H1 (cell line): ENCODE measurements around the gene GLB1L2. TPM values are rescaled to one million over a fixed set of nuclear protein-coding genes. Genes with fewer than 3 reads are reported as not detected.

ENCODE experiments used
- CTCF ChIA-PET: fragments of 300-600 bp; sonication (Branson Sonifier 250); formaldehyde crosslinking; loops from one replicate; lab custom pipeline; 2021; ENCODE audit not compliant: partially characterized antibody; lab: Charles Lee
- POLR2A ChIA-PET: fragments of 300-600 bp; sonication (Branson Sonifier 250); formaldehyde crosslinking; loops from one replicate; lab custom pipeline; 2021; ENCODE audit warnings: inconsistent platforms; ENCODE audit not compliant: partially characterized antibody; lab: Charles Lee
- DNase-seq, 2 experiments: peaks; one replicate each; pipeline versions ENCODE4 v3.0.0 to v3.0.0-alpha.2; 2010 to 2022; ENCODE audit warnings: low spot score in 2 of 2, low read depth in 1 of 2, mixed read lengths in 1 of 2
- FAIRE-seq: peaks from 2 replicates; lab custom pipeline; 2011; peaks lifted over from hg19 to GRCh38; lab: Jason Lieb, UNC
- H2AFZ ChIP-seq: 2 replicates; pipeline ENCODE4 v1.8.1; 2012; ENCODE audit warnings: low read length, inconsistent platforms
- H2AK5ac ChIP-seq: 2 replicates; pipeline ENCODE4 v1.6.1; 2013; ENCODE audit warnings: low read depth, low read length
- H2BK120ac ChIP-seq: replicated peaks from 2 replicates; pipeline ENCODE3; 2013; ENCODE audit warnings: low read depth, low read length, inconsistent platforms
- H2BK12ac ChIP-seq: 2 replicates; pipeline ENCODE4 v1.6.1; 2013; ENCODE audit warnings: low read depth, low read length
- H2BK15ac ChIP-seq: 2 replicates; pipeline ENCODE4 v1.6.1; 2013; ENCODE audit warnings: low read length
- H2BK20ac ChIP-seq: 2 replicates; pipeline ENCODE4 v1.6.1; 2013; ENCODE audit warnings: low read length
- H2BK5ac ChIP-seq: 2 replicates; pipeline ENCODE4 v1.6.1; 2013; ENCODE audit warnings: low read depth, low read length
- H3K14ac ChIP-seq: 2 replicates; pipeline ENCODE4 v1.6.1; 2013; ENCODE audit warnings: inconsistent platforms; ENCODE audit not compliant: insufficient read length
- H3K18ac ChIP-seq: 2 replicates; pipeline ENCODE4 v1.6.1; 2013; ENCODE audit warnings: low read length; ENCODE audit errors: extremely low read depth
- H3K23ac ChIP-seq: 2 replicates; pipeline ENCODE4 v1.6.1; 2013; ENCODE audit warnings: inconsistent platforms; ENCODE audit not compliant: insufficient read length
- H3K23me2 ChIP-seq: 2 replicates; pipeline ENCODE4 v1.6.1; 2013; ENCODE audit warnings: low read depth, low read length
- H3K27ac ChIP-seq: 2 replicates; pipeline ENCODE4 v1.6.1; 2011; ENCODE audit warnings: low read depth, low read length, inconsistent platforms
- H3K27me3 ChIP-seq, 4 experiments: replicated peaks in 1 of 4; 1 replicate in 1 of 4; 2 replicates in 3 of 4; pipeline versions ENCODE4 v1.6.1 to v1.8.1; 2011 to 2013; ENCODE audit warnings: low read length in 3 of 4, mild to moderate bottlenecking in 3 of 4, inconsistent platforms in 2 of 4, mixed read lengths in 2 of 4, moderate library complexity in 1 of 4; ENCODE audit not compliant: control insufficient read depth in 3 of 4, insufficient read depth in 3 of 4; ENCODE audit errors: extremely low read depth in 1 of 4
- H3K36me3 ChIP-seq, 4 experiments: 2 replicates each; pipeline versions ENCODE4 v1.6.1 to v1.8.1; 2011 to 2013; ENCODE audit warnings: mild to moderate bottlenecking in 4 of 4, low read length in 3 of 4, moderate library complexity in 2 of 4, control low read depth in 1 of 4, inconsistent platforms in 1 of 4; ENCODE audit not compliant: insufficient read depth in 4 of 4, control insufficient read depth in 2 of 4
- H3K4ac ChIP-seq: replicated peaks from 2 replicates; pipeline ENCODE3; 2013; ENCODE audit warnings: low read length, low read depth, mixed read lengths, inconsistent platforms; ENCODE audit not compliant: insufficient read length
- H3K4me1 ChIP-seq, 4 experiments: replicated peaks in 1 of 4; 1 replicate in 1 of 4; 2 replicates in 3 of 4; pipeline versions ENCODE4 v1.6.1 to v1.8.1; 2011 to 2013; ENCODE audit warnings: low read length in 3 of 4, inconsistent platforms in 2 of 4, mixed read lengths in 1 of 4; ENCODE audit not compliant: insufficient read depth in 4 of 4, control insufficient read depth in 3 of 4
- H3K4me2 ChIP-seq, 2 experiments: 2 replicates each; pipeline versions ENCODE4 v1.6.1 to v1.8.1; 2011 to 2013; ENCODE audit warnings: low read depth in 2 of 2, low read length in 2 of 2, control low read depth in 1 of 2, inconsistent platforms in 1 of 2, mild to moderate bottlenecking in 1 of 2; ENCODE audit not compliant: insufficient read depth in 1 of 2
- H3K4me3 ChIP-seq, 4 experiments: fragments of 200-600, 300-600 bp in 1 of 4; sonication (generic), shearing (Covaris generic), sonication (Bioruptor Twin) in 1 of 4; 2 replicates each; pipeline versions ENCODE4 v1.5.1 to v1.8.1; 2011 to 2016; ENCODE audit warnings: low read length in 4 of 4, low read depth in 3 of 4, control low read depth in 2 of 4, inconsistent platforms in 2 of 4, mild to moderate bottlenecking in 2 of 4, mixed read lengths in 1 of 4, moderate library complexity in 1 of 4; ENCODE audit not compliant: insufficient read depth in 2 of 4; ENCODE audit errors: extremely low read depth in 1 of 4
- H3K56ac ChIP-seq: replicated peaks from 2 replicates; pipeline ENCODE3; 2013; ENCODE audit warnings: low read depth, mild to moderate bottlenecking, mixed read lengths, low read length, inconsistent platforms; ENCODE audit not compliant: insufficient read length
- H3K79me1 ChIP-seq: 2 replicates; pipeline ENCODE4 v1.6.1; 2013; ENCODE audit warnings: low read depth, low read length, control low read depth
- H3K79me2 ChIP-seq, 2 experiments: 2 replicates each; pipeline versions ENCODE4 v1.6.1 to v1.8.1; 2012 to 2013; ENCODE audit warnings: low read length in 2 of 2, mild to moderate bottlenecking in 2 of 2, inconsistent platforms in 1 of 2; ENCODE audit not compliant: insufficient read depth in 2 of 2, control insufficient read depth in 1 of 2
- H3K9ac ChIP-seq, 4 experiments: replicated peaks in 1 of 4; 1 replicate in 1 of 4; 2 replicates in 3 of 4; pipeline versions ENCODE4 v1.6.1 to v1.8.1; 2011 to 2013; ENCODE audit warnings: low read depth in 3 of 4, low read length in 3 of 4, control low read depth in 2 of 4, mild to moderate bottlenecking in 2 of 4, moderate library complexity in 2 of 4, inconsistent platforms in 1 of 4; ENCODE audit errors: extremely low read depth in 1 of 4
- H3K9me3 ChIP-seq, 2 experiments: 2 replicates each; pipeline versions ENCODE4 v1.6.1 to v1.8.1; 2012 to 2013; ENCODE audit warnings: mild to moderate bottlenecking in 2 of 2, moderate library complexity in 2 of 2, control low read depth in 1 of 2, inconsistent platforms in 1 of 2, low read depth in 1 of 2, low read length in 1 of 2, mixed read lengths in 1 of 2; ENCODE audit not compliant: insufficient read depth in 2 of 2
- H4K20me1 ChIP-seq, 2 experiments: replicated peaks in 1 of 2; 2 replicates each; pipeline versions ENCODE3 to v1.8.1; 2011 to 2013; ENCODE audit warnings: inconsistent platforms in 2 of 2, low read length in 2 of 2, mild to moderate bottlenecking in 1 of 2; ENCODE audit not compliant: insufficient read depth in 2 of 2, control insufficient read depth in 1 of 2
- H4K5ac ChIP-seq: 2 replicates; pipeline ENCODE4 v1.6.1; 2013; ENCODE audit warnings: low read length, low read depth, mixed read lengths, inconsistent platforms; ENCODE audit not compliant: insufficient read length
- H4K8ac ChIP-seq: 2 replicates; pipeline ENCODE4 v1.8.0; 2013; ENCODE audit warnings: mild to moderate bottlenecking, moderate library complexity, low read length, inconsistent platforms; ENCODE audit not compliant: insufficient read depth; ENCODE audit errors: extremely low read depth
- H4K91ac ChIP-seq: replicated peaks from 2 replicates; pipeline ENCODE3; 2013; ENCODE audit warnings: low read length, mixed read lengths, inconsistent platforms; ENCODE audit not compliant: insufficient read length
- ASH2L ChIP-seq: fragments of 200-600, 300-600 bp; sonication (generic); IDR thresholded peaks from one replicate; pipeline ENCODE4 v1.7.1; 2017; ENCODE audit warnings: low read length
- ATF3 ChIP-seq: IDR thresholded peaks from 2 replicates; pipeline ENCODE4 v1.6.1; 2011; ENCODE audit warnings: low read depth, mild to moderate bottlenecking, low read length; ENCODE audit not compliant: insufficient read depth
- BCL11A ChIP-seq, 2 experiments: IDR thresholded peaks; one replicate each; pipeline ENCODE4 v1.6.1; 2011; ENCODE audit warnings: low read depth in 2 of 2, low read length in 2 of 2, mild to moderate bottlenecking in 2 of 2
- CHD2 ChIP-seq: IDR thresholded peaks from 2 replicates; pipeline ENCODE4 v1.6.1; 2012; ENCODE audit warnings: low read length, improper control_type of control experiment
- CREB1 ChIP-seq: IDR thresholded peaks from 2 replicates; pipeline ENCODE4 v1.6.1; 2012; ENCODE audit warnings: inconsistent platforms
- E2F6 ChIP-seq: IDR thresholded peaks from 2 replicates; pipeline ENCODE4 v1.6.1; 2012; ENCODE audit warnings: inconsistent platforms
- HDAC2 ChIP-seq, 2 experiments: fragments of 300-600 bp in 1 of 2; sonication (generic) in 1 of 2; IDR thresholded peaks; 2 replicates each; pipeline ENCODE4 v1.6.1; 2011 to 2012; ENCODE audit warnings: low read depth in 2 of 2, low read length in 2 of 2, mild to moderate bottlenecking in 2 of 2, moderate library complexity in 2 of 2, borderline replicate concordance in 1 of 2, inconsistent platforms in 1 of 2
- HDAC6 ChIP-seq: IDR thresholded peaks from one replicate; pipeline ENCODE4 v1.7.1; 2012; ENCODE audit warnings: low read depth, mild to moderate bottlenecking, inconsistent platforms, low read length, moderate library complexity
- MAFK ChIP-seq: IDR thresholded peaks from 2 replicates; pipeline ENCODE4 v1.6.1; 2012; ENCODE audit warnings: low read depth, mild to moderate bottlenecking, improper control_type of control experiment, low read length
- RAD21 ChIP-seq, 2 experiments: IDR thresholded peaks in 1 of 2; conservative IDR thresholded peaks in 1 of 2; 2 replicates each; pipeline ENCODE4 v1.6.1; 2011; ENCODE audit warnings: low read depth in 2 of 2, low read length in 2 of 2, improper control_type of control experiment in 1 of 2, inconsistent platforms in 1 of 2, mild to moderate bottlenecking in 1 of 2, moderate library complexity in 1 of 2
- SIRT6 ChIP-seq: IDR thresholded peaks from one replicate; pipeline ENCODE4 v1.7.1; 2012; ENCODE audit warnings: low read length, inconsistent platforms
- SP2 ChIP-seq: IDR thresholded peaks from 2 replicates; pipeline ENCODE4 v1.6.1; 2012; ENCODE audit warnings: mild to moderate bottlenecking, low read length, inconsistent platforms
- SRF ChIP-seq: IDR thresholded peaks from 2 replicates; pipeline ENCODE4 v1.6.1; 2011; ENCODE audit warnings: mild to moderate bottlenecking, low read depth, low read length, moderate library complexity
- TAF1 ChIP-seq: IDR thresholded peaks from 2 replicates; pipeline ENCODE4 v1.6.1; 2011; ENCODE audit warnings: mild to moderate bottlenecking, low read depth, low read length
- WGBS, 2 experiments: shearing (Covaris generic) in 1 of 2; methylation state at CpG; one replicate each; pipeline versions ENCODE4 v1.1.6 to v1.1.7; 2013 to 2015; ENCODE audit warnings: low lambda C conversion rate in 2 of 2, mixed read lengths in 2 of 2, inconsistent platforms in 1 of 2, low coverage in 1 of 2, missing lambda C conversion rate in 1 of 2; ENCODE audit not compliant: insufficient replicate concordance in 2 of 2, insufficient coverage in 1 of 2, insufficient read length in 1 of 2; ENCODE audit errors: extremely low coverage in 1 of 2, missing lambda C conversion rate in 1 of 2; 5-methylcytosine and 5-hydroxymethylcytosine counted together
- polyA plus RNA-seq, 7 experiments: library from polyadenylated mRNA; depleted of rRNA in 3 of 7; stranded (reverse) in 5 of 7; unstranded in 2 of 7; fragments of >200 nt in 5 of 7; fragments of 200-250 nt in 2 of 7; gene quantifications; 1 replicate in 5 of 7; 2 replicates in 1 of 7; 4 replicates in 1 of 7; pipeline versions ENCODE4 v1.2.1 to v1.2.3, GENCODE V29; 2011 to 2013; ENCODE audit warnings: missing spikeins in 2 of 7, mixed read lengths in 2 of 7
- total RNA-seq: library from RNA; stranded (reverse); fragmentation: NEBNext Ultra II Directional; extraction: Animal tissue kit (Norgen Biotek cat#: 25700); gene quantifications from 2 replicates; pipeline ENCODE4 v1.2.1, GENCODE V29; 2021

Gene GLB1L2
- total and polyA plus RNA-seq, 2 of the 8 experiments (the other 6 are each of a cell fraction or from before 2014, with no cell fraction given) = 4.4 to 7.9 TPM

GRCh38 chr11:134338654-134339053 lies 6.9 kb downstream of the GLB1L2 start:
- Histone ChIP-seq H3K79me1 (no peaks in the 10 kb centered on the region), H3K56ac (no peak overlapping the region), H2BK12ac (no peak overlapping the region), H3K9ac (no peak overlapping the region), H4K20me1 (no peaks in the 10 kb centered on the region), H3K9me3 (no peaks in the 10 kb centered on the region), H4K8ac (no peak overlapping the region), H3K4me1 (no peaks in the 10 kb centered on the region), H2BK120ac (no peak overlapping the region), H3K79me2 (no peaks in the 10 kb centered on the region), H3K4me2 (no peak overlapping the region), H2BK5ac (no peak overlapping the region), H2BK20ac (no peak overlapping the region), H4K5ac (no peak overlapping the region), H3K23me2 (no peaks in the 10 kb centered on the region), H2AK5ac (no peak overlapping the region), H3K23ac (no peak overlapping the region), H3K4ac (no peak overlapping the region), H3K4me3 (no peak overlapping the region), H3K14ac (no peak overlapping the region), H2AFZ (no peak overlapping the region), H3K18ac (no peak overlapping the region), H3K36me3 (no peaks in the 10 kb centered on the region), H4K91ac (no peak overlapping the region), H3K27ac (no peak overlapping the region), H2BK15ac (0 out of 2 replicates have a peak overlapping the region, but pooled peaks have one; percentile 29), H3K27me3 (peaks cover 0 to 4% (median 2%) of the 10 kb centered on the region in 4 experiments; a peak in 4 of 7 replicates)
- 85% methylated on average over 7 of the region's 7 CpGs; no CpG with 5 or more reads in 1 of the 2 experiments for WGBS, 2 experiments
- no peak for DNase-seq
- ChIA-PET POLR2A (no interaction called here), CTCF (interaction anchor here (1.1 to 1.3 kb wide), 2 partner anchors 21 to 78 kb away, joined by 3 read pairs; no protein-coding TSS in a partner anchor)
- FAIRE-seq = no peak
- TF ChIP-seq CREB1 = no peak
- TF ChIP-seq SP2 = no peak
- no peak for TF ChIP-seq HDAC6
- TF ChIP-seq CHD2 = no peak
- TF ChIP-seq ASH2L = no peak
- TF ChIP-seq ATF3 = no peak
- no peak for TF ChIP-seq RAD21 (IDR thresholded peaks at IDR 0.05 in 1 of 2, conservative IDR thresholded peaks at IDR 0.05 in 1 of 2; ENCODE audit: low read depth in 2 of 2, low read length in 2 of 2)
- no peak for TF ChIP-seq MAFK
- no peak for TF ChIP-seq TAF1
- TF ChIP-seq HDAC2 (IDR thresholded peaks at IDR 0.05; ENCODE audit: borderline replicate concordance in 1 of 2, low read depth in 2 of 2, low read length in 2 of 2) = no peak
- TF ChIP-seq SIRT6 = no peak
- TF ChIP-seq E2F6 = no peak
- TF ChIP-seq SRF = no peak
- no peak for TF ChIP-seq BCL11A (IDR thresholded peaks at IDR 0.05; ENCODE audit: low read depth in 2 of 2, low read length in 2 of 2)
